NCI-H146 (cell line): Measurements from ENCODE around the gene TMEM231.
A peak's percentile ranks its signal among the peaks of the same experiment; 100 is the strongest.
"Not testable (repeated sequence)": the region's sequence is repeated elsewhere in the genome, so short reads cannot be mapped to it uniquely, and the experiment has no call there.

ENCODE experiments used
- DNase-seq: peaks from one replicate; lab custom pipeline; 2025; lab: John Stamatoyannopoulos, UW

Gene TMEM231

DNA sequence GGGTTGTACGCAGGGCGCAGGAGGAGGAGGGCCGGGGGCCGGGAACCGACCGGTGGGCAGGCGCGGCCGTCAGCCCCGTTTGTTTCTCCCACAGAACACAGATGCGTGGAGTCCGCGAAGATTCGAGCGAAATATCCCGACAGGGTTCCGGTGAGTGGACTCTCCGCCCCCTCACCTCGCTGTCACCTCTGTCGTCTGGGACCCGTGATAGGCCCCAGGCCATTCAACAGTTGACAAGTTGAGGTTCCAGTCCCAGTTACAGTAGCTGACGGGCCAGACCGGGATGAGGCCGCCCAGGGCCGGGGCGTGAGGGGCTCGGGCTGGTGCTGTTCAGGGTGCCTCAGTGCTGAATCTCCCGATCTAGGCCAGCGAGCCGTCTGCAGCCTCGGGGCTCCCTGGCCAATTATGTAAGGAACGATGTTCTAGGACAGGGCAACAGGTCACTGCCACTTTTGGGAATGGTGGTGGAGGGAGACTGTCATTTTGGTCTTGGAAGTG lies 10.8 kb upstream of the TMEM231 start:
- DNase-seq: no peak

DNA sequence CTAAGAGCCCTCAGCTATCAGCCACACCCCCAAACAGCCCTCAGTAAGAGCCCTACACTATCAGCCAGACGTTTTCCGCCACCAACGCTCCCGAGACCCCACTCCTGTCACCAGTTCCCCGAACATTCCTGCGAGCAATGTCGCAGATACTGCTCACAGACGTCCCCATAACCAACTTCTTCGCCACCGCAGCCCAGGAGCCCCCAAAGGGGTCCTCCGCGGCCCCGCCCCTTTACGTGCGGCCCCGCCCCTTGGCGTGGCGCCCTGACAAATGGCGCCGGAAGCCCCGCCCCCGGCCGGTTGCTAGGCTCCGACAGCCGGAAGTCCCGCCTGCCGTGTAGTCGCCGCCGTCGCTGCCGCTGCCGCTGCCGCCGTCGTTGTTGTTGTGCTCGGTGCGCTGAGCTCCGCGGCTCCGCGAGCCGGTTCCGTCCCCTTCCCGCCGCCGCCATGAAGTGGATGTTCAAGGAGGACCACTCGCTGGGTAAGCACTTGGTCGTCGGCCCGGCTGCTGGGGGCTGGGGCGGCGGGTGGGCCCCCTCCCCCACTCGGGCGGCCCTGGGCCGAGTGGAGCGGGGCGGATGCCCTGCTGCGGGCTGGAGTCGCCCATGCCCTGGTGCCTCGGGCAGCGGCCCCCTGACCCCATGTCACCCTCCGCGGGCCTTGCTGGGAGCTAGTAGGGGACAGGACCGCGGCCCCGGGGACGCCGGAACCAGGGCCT lies 10.1 kb upstream of the TMEM231 start, which contains the start of gene GABARAPL2:
TSS of gene GABARAPL2 (plus strand) at position 340 of the 718 bp plus-strand sequence. CDS start at position 448, 108 bp downstream.
- peak; percentile 78 for DNase-seq

GRCh38 chr16:75565640-75566039 lies 9.6 kb upstream of the TMEM231 start:
- no peak for DNase-seq

DNA sequence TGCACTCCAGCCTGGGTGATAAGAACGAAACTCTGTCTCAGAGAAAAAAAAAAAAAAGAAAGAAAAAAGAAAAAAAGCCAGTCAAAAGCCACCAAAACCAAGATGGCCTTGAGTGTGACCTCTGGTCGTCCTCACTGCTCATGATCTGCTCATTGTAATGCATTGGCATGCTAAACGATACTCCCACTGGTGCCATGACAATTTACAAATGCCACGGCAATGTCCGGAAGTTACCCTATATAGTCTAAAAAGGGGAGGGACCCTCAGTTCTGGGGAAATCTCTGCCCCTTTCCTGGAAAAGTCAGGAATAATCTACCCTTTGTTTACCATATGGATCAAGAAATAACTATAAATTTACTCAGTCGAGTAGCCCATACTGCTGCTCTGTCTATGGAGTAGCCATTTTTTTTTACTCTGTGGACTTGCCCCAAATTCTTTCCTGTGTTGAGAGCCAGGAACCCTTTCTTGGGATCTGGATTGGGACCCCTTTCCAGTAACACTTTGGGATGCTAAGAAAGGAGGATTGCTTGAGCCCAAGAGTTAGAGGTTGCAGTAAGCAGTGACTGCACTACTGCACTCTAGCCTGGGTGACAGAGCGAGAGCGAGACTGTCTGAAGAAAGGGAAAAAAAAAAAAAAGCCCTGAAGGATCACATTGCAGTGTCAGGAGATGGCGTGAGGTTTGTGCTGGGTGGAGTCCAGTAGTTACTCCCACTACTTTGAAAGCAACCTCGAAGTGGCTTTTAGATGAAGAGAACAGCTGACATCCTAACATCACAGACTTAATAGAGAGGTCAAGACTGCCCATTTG lies 3.7 kb upstream of the TMEM231 start:
- DNase-seq: no peak

- no peak for DNase-seq
Measured at GRCh38 chr16:75558846-75559401, 2.9 kb upstream of the TMEM231 start.

DNA sequence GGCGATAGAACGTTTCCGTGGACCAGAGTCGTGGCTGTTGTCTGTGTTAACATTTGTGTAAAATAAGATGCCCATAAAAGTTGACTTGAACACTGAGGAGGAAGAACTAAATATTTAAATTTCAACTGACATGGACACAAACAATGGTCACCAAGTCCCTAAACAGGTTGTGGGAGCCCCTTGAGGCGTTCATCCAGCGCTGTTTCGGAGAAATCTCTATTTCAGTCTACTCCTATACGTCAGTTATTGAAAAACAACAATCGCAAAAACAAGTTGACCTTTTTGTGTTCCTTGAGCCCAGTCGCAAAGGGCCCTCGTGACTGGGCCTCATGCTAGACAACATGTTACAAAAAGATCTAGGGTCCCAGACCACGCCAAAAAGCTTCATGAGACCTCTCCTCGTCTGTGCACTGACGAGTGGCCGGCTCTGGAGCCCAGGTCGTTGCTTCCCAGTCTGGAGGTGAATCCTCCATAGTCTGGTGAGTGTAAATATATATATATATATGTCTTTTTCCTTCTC lies 439 bp upstream of the TMEM231 start:
- no peak for DNase-seq

DNA sequence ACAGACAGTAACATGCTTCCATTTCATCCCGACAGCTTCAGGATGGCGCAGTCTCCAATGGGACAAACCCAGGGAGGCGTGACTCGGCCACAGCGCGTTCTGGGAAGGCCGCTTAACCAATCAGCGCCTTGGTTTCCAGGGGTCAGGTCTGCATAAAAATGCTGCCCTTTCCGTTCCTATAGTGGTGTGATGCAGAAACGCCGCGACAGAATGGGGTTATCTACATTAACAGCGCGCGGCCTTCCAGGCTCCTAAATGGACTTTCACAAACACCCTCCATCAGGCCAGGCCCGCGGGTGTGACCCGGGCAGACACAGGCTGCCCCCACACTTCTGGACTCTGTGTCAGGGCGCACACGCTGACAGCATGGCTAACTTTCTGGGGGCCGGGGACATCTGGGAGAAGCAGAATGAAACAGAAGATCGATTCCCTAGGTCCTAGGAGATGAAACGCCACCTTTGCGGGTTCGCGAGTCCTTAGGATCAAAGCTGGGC lies 792 bp downstream of the TMEM231 start:
- DNase-seq: peak; percentile 73

DNA sequence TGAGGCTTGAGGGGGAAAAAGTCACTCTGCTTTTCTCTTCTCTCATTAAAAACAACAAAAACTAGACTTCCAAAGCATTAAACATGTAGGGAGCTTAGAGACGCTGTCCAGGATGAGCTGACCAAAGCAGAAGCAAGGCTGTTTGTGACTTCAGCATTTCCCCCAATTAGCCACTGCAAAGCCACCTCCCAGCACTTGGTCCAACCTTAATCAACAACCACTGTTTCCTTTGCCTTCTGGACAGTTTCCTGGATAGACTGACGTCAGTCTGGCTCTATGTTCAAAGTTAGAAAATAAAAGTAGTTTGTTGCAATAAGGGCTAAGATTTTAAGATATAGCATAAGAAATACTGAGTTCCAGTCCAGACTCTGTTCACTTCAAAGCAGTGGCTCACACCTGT lies 3.1 kb downstream of the TMEM231 start:
- no peak for DNase-seq

DNA sequence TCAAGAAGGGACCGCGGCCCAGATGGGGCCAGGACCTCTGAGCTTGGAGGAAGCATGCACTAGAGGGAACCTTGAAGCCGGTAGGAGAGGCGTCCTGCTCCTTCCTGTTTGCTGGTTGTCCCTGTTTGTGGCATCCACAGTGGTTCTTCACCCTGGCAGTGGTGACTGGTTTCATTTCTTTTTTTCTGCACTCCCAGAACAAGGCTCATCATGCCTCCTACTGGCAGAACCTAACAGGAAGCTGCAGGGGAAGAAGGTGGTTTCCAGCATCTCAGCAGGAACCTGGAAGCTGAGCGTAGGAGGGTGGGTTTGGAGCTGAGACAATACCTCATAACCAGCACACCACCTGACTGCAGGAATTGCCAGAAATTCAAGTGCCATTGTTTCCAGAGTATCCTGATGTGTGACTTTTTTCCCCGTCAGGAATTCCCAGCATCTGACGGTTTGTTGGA lies 5.8 kb downstream of the TMEM231 start:
- no peak for DNase-seq

DNA sequence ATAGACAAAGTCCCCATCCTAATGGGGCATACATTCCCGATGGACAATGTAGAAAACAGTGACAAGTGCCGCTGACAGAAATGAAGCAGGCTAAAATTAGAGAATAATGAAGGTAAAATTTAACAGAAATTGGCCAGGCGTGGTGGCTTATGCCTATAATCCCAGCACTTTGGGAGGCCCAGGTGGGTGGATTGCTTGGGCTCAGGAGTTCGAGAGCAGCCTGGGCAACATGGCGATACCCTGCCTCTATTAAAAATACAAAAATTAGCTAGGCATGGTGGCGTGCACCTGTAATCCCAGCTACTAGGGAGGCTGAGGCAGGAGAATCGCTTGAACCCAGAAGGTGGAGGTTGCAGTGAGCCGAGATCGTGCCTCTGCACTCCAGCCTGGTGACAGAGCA lies 7.6 kb downstream of the TMEM231 start:
- DNase-seq: not testable (repeated sequence)

GRCh38 chr16:75546293-75546692 lies 9.8 kb downstream of the TMEM231 start:
- no peak for DNase-seq

- DNase-seq: not testable (repeated sequence)
Measured at GRCh38 chr16:75545879-75546278, 10.2 kb downstream of the TMEM231 start.

GRCh38 chr16:75542462-75542861 lies 13.6 kb downstream of the TMEM231 start:
- not testable (repeated sequence) for DNase-seq

DNA sequence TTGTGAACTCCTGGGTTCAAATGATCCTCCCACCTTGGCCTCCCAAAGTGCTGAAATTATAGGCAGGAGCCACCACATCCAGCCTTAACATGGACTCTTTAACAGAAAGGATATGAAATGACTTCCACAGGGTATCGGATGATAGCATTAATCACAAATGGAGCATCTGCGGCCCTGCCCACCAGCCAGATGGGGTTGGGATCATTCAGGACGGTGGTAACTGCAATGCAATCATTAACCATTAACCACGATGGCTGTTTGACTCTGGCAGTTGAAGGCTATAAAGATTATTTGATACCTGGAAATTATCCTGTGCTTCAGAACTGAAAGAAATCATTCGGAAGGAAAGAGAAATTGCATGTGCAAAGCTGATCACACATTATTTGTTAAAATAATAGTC lies 14.8 kb downstream of the TMEM231 start:
- no peak for DNase-seq

- not testable (repeated sequence) for DNase-seq
Measured at GRCh38 chr16:75538882-75539565, 17.0 kb downstream of the TMEM231 start.

DNA sequence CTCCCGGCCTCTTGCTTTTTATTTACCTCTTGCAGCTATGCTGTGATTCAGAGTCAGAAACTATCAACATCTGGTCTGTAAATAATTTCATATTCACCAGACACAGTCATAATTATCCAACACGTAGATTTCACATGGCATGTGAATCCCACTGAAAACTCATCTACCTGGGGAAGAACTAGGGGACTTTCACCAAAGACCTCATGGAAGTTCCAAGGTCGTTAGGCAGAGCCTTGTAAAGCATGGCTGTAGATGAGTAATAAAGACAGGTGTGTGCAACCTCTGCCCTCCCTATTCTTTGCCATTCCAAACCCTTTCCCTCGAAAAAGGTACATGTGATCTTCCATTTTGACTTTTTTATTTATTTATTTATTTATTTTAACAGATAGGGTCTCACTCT lies 18.3 kb downstream of the TMEM231 start:
- no peak for DNase-seq

- DNase-seq: no peak
Measured at GRCh38 chr16:75535901-75536300, 20.2 kb downstream of the TMEM231 start, which contains the start of gene CHST5. CHST5 (minus strand) TSS chr16:75536108; CDS start chr16:75530384, 5,724 bp downstream.

- no peak for DNase-seq
Measured at GRCh38 chr16:75535211-75535843, 20.7 kb downstream of the TMEM231 start.

DNA sequence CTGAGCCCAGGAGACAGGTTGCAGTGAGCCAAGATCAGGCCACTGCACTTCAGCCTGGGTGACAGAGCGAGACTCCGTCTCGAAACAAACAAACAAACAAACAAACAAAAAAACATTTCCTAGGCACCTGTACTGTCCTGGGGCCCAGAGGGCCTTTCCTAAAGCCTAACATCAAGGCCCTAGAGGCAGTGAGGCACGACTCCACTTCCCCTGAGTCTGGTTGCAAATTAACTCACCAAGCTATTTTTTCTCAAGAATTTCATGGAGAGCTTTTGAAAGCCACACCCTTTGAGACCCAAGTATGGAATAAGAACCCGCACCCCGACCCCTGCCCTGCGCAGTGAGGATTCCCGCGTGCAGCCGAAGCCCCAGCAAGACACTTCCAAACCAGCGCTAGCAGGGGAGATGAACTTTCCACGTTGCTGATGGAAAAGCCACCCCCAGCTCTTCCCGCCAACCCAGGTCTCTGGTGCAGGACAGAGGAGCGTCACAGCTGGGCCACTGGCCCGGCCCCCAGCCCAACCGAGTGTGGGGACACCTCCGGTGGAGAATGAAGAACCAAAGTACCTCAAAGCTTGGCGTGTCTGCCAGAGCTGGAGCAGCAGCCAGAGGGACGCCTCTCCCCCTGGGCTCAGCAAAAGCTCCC lies 21.4 kb downstream of the TMEM231 start:
- DNase-seq: no peak

DNA sequence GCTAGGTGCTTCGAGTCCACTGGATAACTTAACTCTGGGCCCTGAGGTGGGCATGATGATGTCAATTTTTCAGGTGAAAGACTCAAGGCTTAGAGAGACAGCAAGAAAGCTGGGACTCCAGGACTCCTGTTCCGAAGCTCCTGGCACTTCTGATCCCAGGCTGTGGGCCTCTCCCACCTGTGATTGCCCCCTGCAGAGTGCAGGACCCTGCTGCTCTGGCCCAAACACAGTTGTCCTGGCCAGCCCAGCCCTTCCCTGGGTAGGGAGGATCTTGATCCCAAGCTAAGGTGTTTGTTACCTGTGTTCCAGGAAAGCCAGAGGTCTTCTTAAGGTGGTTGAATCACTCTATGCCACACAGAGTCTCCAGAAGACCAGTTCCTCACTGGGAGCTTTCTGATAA lies 23.3 kb downstream of the TMEM231 start:
- no peak for DNase-seq
